Measurements from ENCODE around the gene NEK10.

- no peak for TF ChIP-seq POLR2A (IDR thresholded peaks at IDR 0.05)
- TF ChIP-seq CTCF (IDR thresholded peaks at IDR 0.05) = no peak
Observed at GRCh38 chr3:27239951-27240350, 129.2 kb downstream of the NEK10 start.
